Spleen (tissue), 7 donors: Measurements from ENCODE around the gene KRT73.

Experiments
- CTCF ChIP-seq, 11 experiments: fragments of 200-600 bp in 7 of 11; fragments of 450-650 bp in 4 of 11; sonication (generic) in 4 of 11; IDR thresholded peaks in 8 of 11; conservative IDR thresholded peaks in 3 of 11; 1 replicate in 7 of 11; 2 replicates in 4 of 11; pipeline versions ENCODE4 v1.4.0 to v1.8.0; 2016 to 2021; ENCODE audit warnings: antibody characterized with exemption in 11 of 11, inconsistent platforms in 4 of 11, mild to moderate bottlenecking in 1 of 11
- POLR2A ChIP-seq, 3 donors: fragments of 450-650 bp; IDR thresholded peaks; one replicate each; pipeline ENCODE4 v1.5.1; 2017; ENCODE audit warnings: antibody characterized with exemption in 3 of 3, mild to moderate bottlenecking in 1 of 3
- donor health status: DM: no; HTN: no; CAD: no; lungs with moderate emphysema.
- donor health status: DM: no; HTN: no; CAD: no.
- donor health status: DM: no; HTN: no; CAD: no.

GRCh38 chr12:52579468-52580465 is 38.6 kb downstream of the KRT73 start:
- TF ChIP-seq CTCF (IDR thresholded peaks at IDR 0.05 in 8 of 11, conservative IDR thresholded peaks at IDR 0.05 in 3 of 11) (no peak), POLR2A (IDR thresholded peaks at IDR 0.05) (no peak)
